ENCODE results near the gene AK9. TPM values are rescaled to one million over a fixed set of nuclear protein-coding genes. Genes with fewer than 3 reads are reported as not detected.

Gene AK9
- total and polyA plus RNA-seq, 9 of the 15 experiments (the other 6 are each of a cell fraction or from before 2014, with no cell fraction given) = 0.59 to 1.9 (median 1.2) TPM

DNA sequence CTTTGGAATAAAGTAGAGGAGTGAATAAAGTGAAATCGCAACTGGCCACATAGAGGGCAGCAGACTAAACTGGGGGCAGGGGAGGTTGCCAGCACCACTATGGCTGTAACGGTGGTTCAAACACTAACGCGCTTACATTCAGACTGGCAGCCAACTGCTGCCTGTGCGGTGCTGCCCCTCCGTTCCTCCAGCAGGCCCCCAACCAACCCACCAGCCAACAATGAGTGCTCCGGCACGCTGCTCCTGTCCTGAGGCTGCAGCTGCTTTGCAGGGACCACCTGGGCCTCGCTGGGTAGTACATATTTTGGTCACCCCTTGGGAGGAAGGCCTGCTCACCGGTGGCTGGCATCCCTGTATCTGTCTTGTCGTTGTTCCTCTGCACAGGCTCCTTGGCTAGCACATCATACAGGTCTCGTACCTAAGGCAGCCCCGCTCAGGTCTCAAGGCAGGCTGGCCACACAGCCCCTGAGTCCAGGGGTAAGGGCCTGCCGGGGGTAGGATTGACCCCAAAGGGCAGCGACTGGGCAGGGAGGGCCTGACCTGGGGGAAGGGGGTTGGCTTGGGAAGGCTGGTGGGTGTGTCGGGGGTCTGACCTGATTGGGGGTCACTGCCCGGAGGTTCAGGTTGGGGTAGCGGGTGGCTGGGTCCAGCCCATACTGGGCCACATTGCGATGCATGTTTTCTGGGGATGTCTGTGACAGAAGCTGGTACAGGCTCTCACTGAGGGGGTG is 241.8 kb downstream of the AK9 start:
- Histone ChIP-seq H4K20me1 (replicated peaks; ENCODE audit: control insufficient read depth, insufficient read depth, low read length) (no peaks in the 10 kb centered on the region), H3K36me3 (ENCODE audit: control insufficient read depth, insufficient read depth, low read length) (peaks cover 26% of the 10 kb centered on the region; the same call in 2 of the 3 replicates), H2AFZ (ENCODE audit: low read depth, low read length) (no peak overlapping the region), H3K4me2 (ENCODE audit: insufficient read depth, low read length) (no peak overlapping the region), H3K27ac (ENCODE audit: extremely low read depth, low read depth, low read length) (no peak overlapping the region), H3K9ac (ENCODE audit: insufficient read depth in 1 of 2, low read depth in 2 of 2, low read length in 2 of 2) (0 out of 4 replicates have a peak overlapping the region, but pooled peaks of 1 of the 2 experiments have one; percentile 29), H3K4me1 (replicated peaks in 1 of 2; ENCODE audit: control insufficient read depth in 2 of 2, insufficient read depth in 2 of 2, low read length in 2 of 2) (peaks cover 11 to 46% of the 10 kb centered on the region in 2 experiments; a peak in 4 of 5 replicates), H3K9me1 (ENCODE audit: control insufficient read depth, insufficient read depth, low read length) (no peaks in the 10 kb centered on the region), H3K79me2 (ENCODE audit: control insufficient read depth, insufficient read depth, low read length) (no peaks in the 10 kb centered on the region), H3K27me3 (ENCODE audit: control insufficient read depth in 2 of 2, insufficient read depth in 2 of 2, low read length in 2 of 2) (no peaks in the 10 kb centered on the region), H3K4me3 (no peak overlapping the region), H3K9me3 (replicated peaks; ENCODE audit: control insufficient read depth, insufficient read depth, low read depth, low read length) (no peaks in the 10 kb centered on the region)
- POLR2A ChIA-PET = interaction anchor here (1.2 to 8.2 kb wide), 3 partner anchors 5 to 33 kb away, joined by 3 to 92 read pairs (median 7); partner anchors contain the start of genes PPIL6 and SMPD2
- WGBS (ENCODE audit: insufficient coverage, low coverage, missing lambda C conversion rate) = 71% methylated on average over 13 of the region's 19 CpGs
- BruUV-seq (replicated peaks) = no TSS peak
- TF ChIP-seq POLR2G (IDR thresholded peaks at IDR 0.05; ENCODE audit: low read depth, low read length) (peak; percentile 69), ZSCAN32 (CRISPR knock-in tag; IDR thresholded peaks at IDR 0.05) (no peak)
- ATAC-seq (no peak), DNase-seq (ENCODE audit: extremely low read depth in 1 of 4, low spot score in 3 of 4) (no peak), FAIRE-seq (no peak)
- CTCF ChIA-PET (ENCODE audit: low intra/inter-chr PET ratio) = no interaction called here
- intact Hi-C loops (cut with micrococcal nuclease) = no loop called here
- in situ Hi-C loops (cut with MboI) = no loop called here

DNA sequence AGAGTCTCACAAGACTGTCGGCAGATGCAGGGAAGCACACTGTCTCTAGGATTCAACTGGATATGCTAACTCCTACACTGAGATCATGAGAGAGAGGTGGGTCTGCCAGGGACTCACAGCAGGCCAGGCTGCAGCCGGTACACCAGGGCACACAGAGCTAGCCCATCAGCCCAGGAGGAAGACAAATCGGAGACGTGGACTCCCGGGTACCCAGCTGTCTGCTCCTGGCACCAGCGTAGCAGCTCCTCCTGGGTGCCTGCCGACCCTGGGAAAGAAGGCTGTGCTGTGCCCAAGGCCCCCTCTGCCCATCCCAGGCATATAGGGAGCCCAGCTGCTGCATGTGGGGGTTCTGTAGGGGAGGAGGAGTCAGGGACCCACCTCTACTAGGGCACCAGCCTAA is 242.4 kb downstream of the AK9 start:
- Histone ChIP-seq H4K20me1 (replicated peaks; ENCODE audit: control insufficient read depth, insufficient read depth, low read length) (no peaks in the 10 kb centered on the region), H3K9ac (ENCODE audit: insufficient read depth in 1 of 2, low read depth in 2 of 2, low read length in 2 of 2) (peak overlapping the region in 1 of 2 experiments; percentile 21; a peak in 1 of 4 replicates), H3K9me1 (ENCODE audit: control insufficient read depth, insufficient read depth, low read length) (no peaks in the 10 kb centered on the region), H3K4me1 (replicated peaks in 1 of 2; ENCODE audit: control insufficient read depth in 2 of 2, insufficient read depth in 2 of 2, low read length in 2 of 2) (peaks cover 11 to 42% of the 10 kb centered on the region in 2 experiments; a peak in 4 of 5 replicates), H2AFZ (ENCODE audit: low read depth, low read length) (no peak overlapping the region), H3K79me2 (ENCODE audit: control insufficient read depth, insufficient read depth, low read length) (no peaks in the 10 kb centered on the region), H3K9me3 (replicated peaks; ENCODE audit: control insufficient read depth, insufficient read depth, low read depth, low read length) (no peaks in the 10 kb centered on the region), H3K27me3 (ENCODE audit: control insufficient read depth in 2 of 2, insufficient read depth in 2 of 2, low read length in 2 of 2) (no peaks in the 10 kb centered on the region), H3K4me3 (no peak overlapping the region), H3K36me3 (ENCODE audit: control insufficient read depth, insufficient read depth, low read length) (peaks cover 32% of the 10 kb centered on the region; the same call in 2 of the 3 replicates), H3K4me2 (ENCODE audit: insufficient read depth, low read length) (no peak overlapping the region), H3K27ac (ENCODE audit: extremely low read depth, low read depth, low read length) (no peak overlapping the region)
- CTCF ChIA-PET (ENCODE audit: low intra/inter-chr PET ratio) = no interaction called here
- 69% methylated on average over 7 of the region's 7 CpGs for WGBS (ENCODE audit: insufficient coverage, low coverage, missing lambda C conversion rate)
- FAIRE-seq = no peak
- POLR2A ChIA-PET = interaction anchor here (1.5 to 9.8 kb wide), 3 partner anchors 5 to 34 kb away, joined by 4 to 92 read pairs (median 7); partner anchors contain the start of gene MICAL1
- BruUV-seq (replicated peaks) = no TSS peak
- TF ChIP-seq KHSRP (IDR thresholded peaks at IDR 0.05) (no peak), POLR2G (IDR thresholded peaks at IDR 0.05; ENCODE audit: low read depth, low read length) (peak; percentile 37), ZNF583 (CRISPR knock-in tag; IDR thresholded peaks at IDR 0.05) (no peak)
- no peak for DNase-seq (ENCODE audit: extremely low read depth in 1 of 4, low spot score in 3 of 4)
- intact Hi-C loops (cut with micrococcal nuclease) (no loop called here), in situ Hi-C loops (cut with MboI) (no loop called here)
- ATAC-seq = no peak

All from K562 (cell line).